ENCODE measurements around the gene ERBB4. TPM values are rescaled to one million over a fixed set of nuclear protein-coding genes. Genes with fewer than 3 reads are reported as not detected.

Gene ERBB4
- total RNA-seq, 5 donors from 2014 or later (not counting 1 experiment from before 2014, with no cell fraction given) = 0.03 to 0.06 TPM; not detected in 3

DNA sequence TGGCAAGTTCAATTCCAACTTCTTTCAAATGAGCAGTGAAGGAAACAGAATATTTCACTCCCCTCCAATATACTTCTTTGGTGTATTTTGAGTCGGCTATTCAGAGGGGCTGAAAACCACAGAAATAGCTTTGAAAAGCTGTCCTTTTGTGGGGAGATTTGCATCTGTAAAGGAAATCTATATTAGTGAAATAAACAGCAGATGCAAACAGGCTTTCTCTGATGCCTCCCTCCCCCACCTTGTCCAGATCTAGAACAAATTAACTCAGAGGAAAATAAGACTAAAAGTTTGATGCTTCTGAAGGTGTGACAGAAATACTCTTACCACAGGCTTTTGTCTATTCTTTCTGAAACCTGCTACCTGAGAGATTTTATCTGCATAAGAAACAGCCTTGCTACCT, 1173.7 kb downstream of the ERBB4 start:
- Mint-ChIP-seq H3K27me3 (no peaks in the 10 kb centered on the region), H3K4me3 (no peak overlapping the region), H3K27ac (no peak overlapping the region), H3K4me1 (no peaks in the 10 kb centered on the region), H3K36me3 (no peaks in the 10 kb centered on the region), H3K9me3 (peaks cover 4 to 28% (median 9%) of the 10 kb centered on the region in 3 donors)
- no CpG with 5 or more reads among the region's 1 CpG for WGBS (ENCODE audit: insufficient coverage)
- Histone ChIP-seq H3K27ac (ENCODE audit: low read length) (no peak overlapping the region), H3K36me3 (ENCODE audit: control insufficient read depth in 2 of 2, extremely low read depth in 1 of 2, insufficient read depth in 1 of 2, low read length in 1 of 2) (no peaks in the 10 kb centered on the region), H3K4me1 (ENCODE audit: control insufficient read depth in 1 of 2, extremely low read depth in 1 of 2, insufficient read depth in 2 of 2, low read length in 2 of 2) (no peaks in the 10 kb centered on the region), H3K4me3 (ENCODE audit: control insufficient read depth in 1 of 2, extremely low read depth in 1 of 2, low read length in 1 of 2) (no peak overlapping the region), H3K27me3 (replicated peaks in 1 of 2; ENCODE audit: control insufficient read depth in 2 of 2, extremely low read depth in 1 of 2, insufficient read depth in 2 of 2, low read length in 1 of 2) (no peaks in the 10 kb centered on the region), H3K9me3 (no peaks in the 10 kb centered on the region)
- POLR2A ChIA-PET = no interaction called here
- CTCF ChIA-PET = no interaction called here
- no peak for ATAC-seq (replicated peaks in 1 of 4)
- DNase-seq = no peak

GRCh38 chr2:211361383-211361782, 1177.2 kb downstream of the ERBB4 start:
- ChIA-PET POLR2A (no interaction called here), CTCF (no interaction called here)
- no CpG with 5 or more reads among the region's 1 CpG for WGBS (ENCODE audit: insufficient coverage)
- Histone ChIP-seq H3K4me1 (ENCODE audit: control insufficient read depth in 1 of 2, extremely low read depth in 1 of 2, insufficient read depth in 2 of 2, low read length in 2 of 2) (no peaks in the 10 kb centered on the region), H3K9me3 (no peaks in the 10 kb centered on the region), H3K27ac (ENCODE audit: low read length) (no peak overlapping the region), H3K4me3 (ENCODE audit: control insufficient read depth in 1 of 2, extremely low read depth in 1 of 2, low read length in 1 of 2) (no peak overlapping the region), H3K36me3 (ENCODE audit: control insufficient read depth in 2 of 2, extremely low read depth in 1 of 2, insufficient read depth in 1 of 2, low read length in 1 of 2) (no peaks in the 10 kb centered on the region), H3K27me3 (replicated peaks in 1 of 2; ENCODE audit: control insufficient read depth in 2 of 2, extremely low read depth in 1 of 2, insufficient read depth in 2 of 2, low read length in 1 of 2) (no peaks in the 10 kb centered on the region)
- Mint-ChIP-seq H3K4me3 (no peak overlapping the region), H3K4me1 (no peaks in the 10 kb centered on the region), H3K36me3 (no peaks in the 10 kb centered on the region), H3K27me3 (no peaks in the 10 kb centered on the region), H3K27ac (no peak overlapping the region), H3K9me3 (peaks cover 7 to 26% (median 8%) of the 10 kb centered on the region in 3 donors)
- DNase-seq (no peak), ATAC-seq (replicated peaks in 1 of 4) (no peak)

DNA sequence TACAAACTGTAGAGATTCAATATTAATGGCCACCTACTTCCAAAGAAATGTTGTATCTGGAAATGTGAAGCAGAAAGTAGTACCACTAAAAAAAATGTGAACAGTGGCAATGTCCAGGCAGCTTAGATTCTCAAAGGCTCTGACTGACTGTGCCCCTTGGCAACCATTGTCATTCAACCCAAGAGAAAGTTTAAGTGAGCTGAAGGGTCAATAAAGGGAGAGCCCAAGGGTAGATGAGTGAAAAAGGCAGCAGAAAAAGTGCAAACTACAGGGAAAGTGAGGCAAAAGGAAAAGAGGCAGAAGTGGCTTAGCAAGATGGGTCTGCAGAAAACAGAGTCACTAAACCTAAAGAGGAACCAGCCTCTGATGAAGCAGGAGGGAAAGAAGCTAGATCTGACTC, 1179.3 kb downstream of the ERBB4 start:
- Histone ChIP-seq H3K27ac (ENCODE audit: low read length) (no peak overlapping the region), H3K27me3 (replicated peaks in 1 of 2; ENCODE audit: control insufficient read depth in 2 of 2, extremely low read depth in 1 of 2, insufficient read depth in 2 of 2, low read length in 1 of 2) (no peaks in the 10 kb centered on the region), H3K4me3 (ENCODE audit: control insufficient read depth in 1 of 2, extremely low read depth in 1 of 2, low read length in 1 of 2) (no peak overlapping the region), H3K4me1 (ENCODE audit: control insufficient read depth in 1 of 2, extremely low read depth in 1 of 2, insufficient read depth in 2 of 2, low read length in 2 of 2) (no peaks in the 10 kb centered on the region), H3K9me3 (no peaks in the 10 kb centered on the region), H3K36me3 (ENCODE audit: control insufficient read depth in 2 of 2, extremely low read depth in 1 of 2, insufficient read depth in 1 of 2, low read length in 1 of 2) (no peaks in the 10 kb centered on the region)
- H3K27me3 Mint-ChIP-seq = no peaks in the 10 kb centered on the region
- ChIA-PET POLR2A (no interaction called here), CTCF (no interaction called here)
- no peaks in the 10 kb centered on the region for H3K36me3 Mint-ChIP-seq
- DNase-seq (no peak), ATAC-seq (replicated peaks in 1 of 4) (no peak)
- H3K9me3 Mint-ChIP-seq = peaks cover 4 to 23% (median 8%) of the 10 kb centered on the region in 3 donors
- H3K4me3 Mint-ChIP-seq = no peak overlapping the region
- no peak overlapping the region for H3K27ac Mint-ChIP-seq
- H3K4me1 Mint-ChIP-seq = no peaks in the 10 kb centered on the region

DNA sequence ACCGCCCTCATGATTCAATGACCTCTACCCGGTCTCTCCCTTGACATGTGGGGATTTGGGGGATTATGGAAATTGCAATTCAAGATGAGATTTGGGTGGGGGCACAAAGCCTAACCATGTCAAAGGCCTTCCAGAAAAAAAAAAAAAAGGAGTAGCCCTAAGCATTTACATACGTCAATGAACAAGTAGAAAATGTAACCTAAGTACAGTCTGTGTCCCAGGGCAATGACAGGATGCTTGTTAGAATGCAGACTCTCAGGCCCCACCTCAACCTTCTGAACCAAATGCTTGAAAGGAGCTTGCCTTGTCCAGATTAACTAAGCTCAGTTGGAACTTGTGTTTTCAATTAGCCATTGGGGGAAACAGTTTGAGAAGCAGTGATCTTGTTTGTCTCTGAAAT, 1180.1 kb downstream of the ERBB4 start:
- no peak overlapping the region for H3K4me3 ChIP-seq (ENCODE audit: control insufficient read depth in 1 of 2, extremely low read depth in 1 of 2, low read length in 1 of 2)
- H3K36me3 Mint-ChIP-seq = no peaks in the 10 kb centered on the region
- H3K36me3 ChIP-seq (ENCODE audit: control insufficient read depth in 2 of 2, extremely low read depth in 1 of 2, insufficient read depth in 1 of 2, low read length in 1 of 2) = no peaks in the 10 kb centered on the region
- ATAC-seq (replicated peaks in 1 of 4) = no peak
- H3K27ac ChIP-seq (ENCODE audit: low read length) = no peak overlapping the region
- POLR2A ChIA-PET = no interaction called here
- no peak for DNase-seq
- peaks cover 2 to 20% (median 4%) of the 10 kb centered on the region in 3 donors for H3K9me3 Mint-ChIP-seq
- whole genome bisulfite sequencing (ENCODE audit: insufficient coverage) = no CpG with 5 or more reads among the region's 3 CpGs
- no peaks in the 10 kb centered on the region for H3K27me3 Mint-ChIP-seq
- CTCF ChIA-PET = no interaction called here
- no peak overlapping the region for H3K27ac Mint-ChIP-seq
- no peaks in the 10 kb centered on the region for H3K27me3 ChIP-seq (replicated peaks in 1 of 2; ENCODE audit: control insufficient read depth in 2 of 2, extremely low read depth in 1 of 2, insufficient read depth in 2 of 2, low read length in 1 of 2)
- no peaks in the 10 kb centered on the region for H3K9me3 ChIP-seq
- H3K4me1 ChIP-seq (ENCODE audit: control insufficient read depth in 1 of 2, extremely low read depth in 1 of 2, insufficient read depth in 2 of 2, low read length in 2 of 2) = no peaks in the 10 kb centered on the region
- no peaks in the 10 kb centered on the region for H3K4me1 Mint-ChIP-seq
- no peak overlapping the region for H3K4me3 Mint-ChIP-seq

- H3K27ac ChIP-seq (ENCODE audit: low read length) = no peak overlapping the region
- DNase-seq (no peak), ATAC-seq (replicated peaks in 1 of 4) (no peak)
- no peaks in the 10 kb centered on the region for H3K27me3 Mint-ChIP-seq
- no peaks in the 10 kb centered on the region for H3K27me3 ChIP-seq (replicated peaks in 1 of 2; ENCODE audit: control insufficient read depth in 2 of 2, extremely low read depth in 1 of 2, insufficient read depth in 2 of 2, low read length in 1 of 2)
- H3K9me3 Mint-ChIP-seq = peaks cover 0 to 6% (median 4%) of the 10 kb centered on the region in 3 donors
- H3K9me3 ChIP-seq = no peaks in the 10 kb centered on the region
- no CpG with 5 or more reads among the region's 1 CpG for WGBS (ENCODE audit: insufficient coverage)
- H3K36me3 ChIP-seq (ENCODE audit: control insufficient read depth in 2 of 2, extremely low read depth in 1 of 2, insufficient read depth in 1 of 2, low read length in 1 of 2) = no peaks in the 10 kb centered on the region
- ChIA-PET CTCF (no interaction called here), POLR2A (no interaction called here)
- H3K4me1 Mint-ChIP-seq = no peaks in the 10 kb centered on the region
- no peaks in the 10 kb centered on the region for H3K4me1 ChIP-seq (ENCODE audit: control insufficient read depth in 1 of 2, extremely low read depth in 1 of 2, insufficient read depth in 2 of 2, low read length in 2 of 2)
- no peak overlapping the region for H3K27ac Mint-ChIP-seq
- H3K36me3 Mint-ChIP-seq = no peaks in the 10 kb centered on the region
- H3K4me3 Mint-ChIP-seq = no peak overlapping the region
- H3K4me3 ChIP-seq (ENCODE audit: control insufficient read depth in 1 of 2, extremely low read depth in 1 of 2, low read length in 1 of 2) = no peak overlapping the region
Measured at GRCh38 chr2:211354481-211354880, 1184.1 kb downstream of the ERBB4 start.

DNA sequence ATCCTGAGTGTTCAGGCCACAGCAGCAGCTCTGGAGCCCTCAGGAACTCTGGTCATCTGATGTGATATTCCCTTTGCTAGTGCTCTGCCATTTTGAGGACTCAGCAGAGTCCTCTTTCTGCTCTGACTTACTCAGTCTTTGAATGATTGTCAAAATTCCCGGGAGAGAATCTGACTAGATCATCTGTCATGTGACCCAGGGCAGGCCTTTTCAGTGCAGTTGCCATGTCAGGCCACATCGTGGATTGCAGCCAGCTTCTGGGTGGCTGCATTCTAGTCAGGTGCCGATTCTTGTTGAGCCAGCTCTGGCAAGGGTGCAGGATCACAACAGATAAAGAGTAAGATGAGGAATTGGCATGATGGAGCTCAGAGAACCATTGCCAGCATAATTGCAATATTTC, 1186.6 kb downstream of the ERBB4 start:
- CTCF ChIA-PET = no interaction called here
- ATAC-seq (replicated peaks in 1 of 4) (no peak), DNase-seq (no peak)
- Mint-ChIP-seq H3K9me3 (no peaks in the 10 kb centered on the region), H3K4me1 (no peaks in the 10 kb centered on the region), H3K4me3 (no peak overlapping the region), H3K36me3 (no peaks in the 10 kb centered on the region), H3K27ac (no peak overlapping the region), H3K27me3 (no peaks in the 10 kb centered on the region)
- POLR2A ChIA-PET = no interaction called here
- no peaks in the 10 kb centered on the region for H3K4me1 ChIP-seq (ENCODE audit: control insufficient read depth in 1 of 2, extremely low read depth in 1 of 2, insufficient read depth in 2 of 2, low read length in 2 of 2)
- H3K4me3 ChIP-seq (ENCODE audit: control insufficient read depth in 1 of 2, extremely low read depth in 1 of 2, low read length in 1 of 2) = no peak overlapping the region
- 63% methylated on average over 2 of the region's 3 CpGs for WGBS (ENCODE audit: insufficient coverage)
- H3K27ac ChIP-seq (ENCODE audit: low read length) = no peak overlapping the region
- no peaks in the 10 kb centered on the region for H3K27me3 ChIP-seq (replicated peaks in 1 of 2; ENCODE audit: control insufficient read depth in 2 of 2, extremely low read depth in 1 of 2, insufficient read depth in 2 of 2, low read length in 1 of 2)
- no peaks in the 10 kb centered on the region for H3K9me3 ChIP-seq
- no peaks in the 10 kb centered on the region for H3K36me3 ChIP-seq (ENCODE audit: control insufficient read depth in 2 of 2, extremely low read depth in 1 of 2, insufficient read depth in 1 of 2, low read length in 1 of 2)

DNA sequence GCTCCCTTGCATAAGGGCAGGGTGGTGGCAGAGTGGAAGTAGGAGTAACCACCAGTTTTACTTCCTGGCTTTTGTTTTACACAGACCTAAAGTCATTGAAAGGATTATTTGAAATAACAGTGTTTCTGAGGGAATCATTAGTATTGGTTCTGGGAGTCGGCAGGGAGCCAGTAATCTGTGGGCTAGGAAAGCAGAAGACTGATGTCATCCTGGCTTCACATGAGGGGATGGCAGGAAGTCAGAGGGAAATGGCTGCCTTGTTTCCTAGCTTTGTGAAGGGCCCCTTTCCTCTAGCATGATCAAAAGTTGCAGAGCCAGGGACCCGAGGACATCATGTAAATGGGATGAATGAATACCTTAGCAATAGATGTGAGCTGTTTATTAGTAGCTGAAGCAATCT, 1189.6 kb downstream of the ERBB4 start:
- Mint-ChIP-seq H3K36me3 (no peaks in the 10 kb centered on the region), H3K4me1 (no peaks in the 10 kb centered on the region), H3K4me3 (no peak overlapping the region), H3K27me3 (no peaks in the 10 kb centered on the region), H3K9me3 (peaks cover 0 to 6% (median 3%) of the 10 kb centered on the region in 3 donors), H3K27ac (no peak overlapping the region)
- no peaks in the 10 kb centered on the region for H3K27me3 ChIP-seq (replicated peaks in 1 of 2; ENCODE audit: control insufficient read depth in 2 of 2, extremely low read depth in 1 of 2, insufficient read depth in 2 of 2, low read length in 1 of 2)
- POLR2A ChIA-PET = no interaction called here
- no peak for DNase-seq
- H3K4me3 ChIP-seq (ENCODE audit: control insufficient read depth in 1 of 2, extremely low read depth in 1 of 2, low read length in 1 of 2) = no peak overlapping the region
- no peak overlapping the region for H3K27ac ChIP-seq (ENCODE audit: low read length)
- no peak for ATAC-seq (replicated peaks in 1 of 4)
- CTCF ChIA-PET = interaction anchor here in 1 of 2 donors (0.6 kb wide), 1 partner anchor 120 kb away, joined by 3 read pairs; no protein-coding TSS in a partner anchor
- H3K36me3 ChIP-seq (ENCODE audit: control insufficient read depth in 2 of 2, extremely low read depth in 1 of 2, insufficient read depth in 1 of 2, low read length in 1 of 2) = no peaks in the 10 kb centered on the region
- H3K4me1 ChIP-seq (ENCODE audit: control insufficient read depth in 1 of 2, extremely low read depth in 1 of 2, insufficient read depth in 2 of 2, low read length in 2 of 2) = no peaks in the 10 kb centered on the region
- H3K9me3 ChIP-seq = no peaks in the 10 kb centered on the region
- WGBS (ENCODE audit: insufficient coverage) = 83% methylated on average over 1 of the region's 2 CpGs

Measured in T-cell (primary cell).